ENCODE results near the gene KRTAP29-1. TPM values are rescaled to one million over a fixed set of nuclear protein-coding genes. Genes with fewer than 3 reads are reported as not detected.

Gene KRTAP29-1
- total RNA-seq, 1 experiment from 2014 or later, result not detected

GRCh38 chr17:41308251-41308917, 5.7 kb upstream of the KRTAP29-1 start:
- no peaks in the 10 kb centered on the region for H3K79me2 ChIP-seq (ENCODE audit: insufficient read depth, low read length)
- no peak overlapping the region for H2BK12ac ChIP-seq (ENCODE audit: insufficient read length, low read depth, low read length)
- H2AFZ ChIP-seq (ENCODE audit: low read length), result no peak overlapping the region
- no peaks in the 10 kb centered on the region for H3K4me1 ChIP-seq (ENCODE audit: insufficient read depth, low read length)
- Mint-ChIP-seq H3K27ac (peak overlapping the region in 2 of 3 experiments; percentile 5 to 12; a peak in 2 of 7 replicates), H3K4me3 (no peak overlapping the region), H3K36me3 (ENCODE audit: insufficient read depth in 1 of 3, low read depth in 3 of 3) (no peaks in the 10 kb centered on the region), H3K27me3 (ENCODE audit: low read depth) (peaks cover 15% of the 10 kb centered on the region), H3K9me3 (no peaks in the 10 kb centered on the region), H3K4me1 (no peaks in the 10 kb centered on the region)
- no peaks in the 10 kb centered on the region for H3K79me1 ChIP-seq (ENCODE audit: insufficient read depth, low read depth, low read length, poor library complexity, severe bottlenecking)
- H4K5ac ChIP-seq (ENCODE audit: insufficient read length, low read depth, low read length), result no peak overlapping the region
- H4K8ac ChIP-seq (replicated peaks; ENCODE audit: insufficient read length, low read depth, low read length), result no peak overlapping the region
- H2BK15ac ChIP-seq (ENCODE audit: low read depth, low read length), result no peak overlapping the region
- H2BK5ac ChIP-seq (ENCODE audit: insufficient read length, low read length), result no peak overlapping the region
- H3K23ac ChIP-seq (ENCODE audit: insufficient read length, low read depth, low read length), result no peak overlapping the region
- H3T11ph ChIP-seq (ENCODE audit: low read length), result no peak overlapping the region
- no peak overlapping the region for H3K4me2 ChIP-seq (ENCODE audit: insufficient read depth, insufficient read length, low read length)
- H3K18ac ChIP-seq (ENCODE audit: insufficient read length, low read depth, low read length), result no peak overlapping the region
- no peak overlapping the region for H4K91ac ChIP-seq (ENCODE audit: insufficient read length, low read depth, low read length)
- no peak overlapping the region for H3K4ac ChIP-seq (ENCODE audit: low read depth, low read length)
- H4K20me1 ChIP-seq (ENCODE audit: control insufficient read depth, insufficient read depth, insufficient read length), result no peaks in the 10 kb centered on the region
- DNase-seq, result no peak
- no peak overlapping the region for H2BK20ac ChIP-seq (ENCODE audit: low read depth, low read length, poor library complexity, severe bottlenecking)
- TF ChIP-seq, protein P1, sequence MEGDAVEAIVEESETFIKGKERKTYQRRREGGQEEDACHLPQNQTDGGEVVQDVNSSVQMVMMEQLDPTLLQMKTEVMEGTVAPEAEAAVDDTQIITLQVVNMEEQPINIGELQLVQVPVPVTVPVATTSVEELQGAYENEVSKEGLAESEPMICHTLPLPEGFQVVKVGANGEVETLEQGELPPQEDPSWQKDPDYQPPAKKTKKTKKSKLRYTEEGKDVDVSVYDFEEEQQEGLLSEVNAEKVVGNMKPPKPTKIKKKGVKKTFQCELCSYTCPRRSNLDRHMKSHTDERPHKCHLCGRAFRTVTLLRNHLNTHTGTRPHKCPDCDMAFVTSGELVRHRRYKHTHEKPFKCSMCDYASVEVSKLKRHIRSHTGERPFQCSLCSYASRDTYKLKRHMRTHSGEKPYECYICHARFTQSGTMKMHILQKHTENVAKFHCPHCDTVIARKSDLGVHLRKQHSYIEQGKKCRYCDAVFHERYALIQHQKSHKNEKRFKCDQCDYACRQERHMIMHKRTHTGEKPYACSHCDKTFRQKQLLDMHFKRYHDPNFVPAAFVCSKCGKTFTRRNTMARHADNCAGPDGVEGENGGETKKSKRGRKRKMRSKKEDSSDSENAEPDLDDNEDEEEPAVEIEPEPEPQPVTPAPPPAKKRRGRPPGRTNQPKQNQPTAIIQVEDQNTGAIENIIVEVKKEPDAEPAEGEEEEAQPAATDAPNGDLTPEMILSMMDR (conservative IDR thresholded peaks at IDR 0.05), result no peak
- no peaks in the 10 kb centered on the region for H3K27me3 ChIP-seq (ENCODE audit: insufficient read depth, low read length)
- no peak overlapping the region for H3K27ac ChIP-seq (ENCODE audit: insufficient read length, low read depth, low read length)
- no peak overlapping the region for H2AK5ac ChIP-seq (ENCODE audit: insufficient read length, low read length)
- H3K9me3 ChIP-seq (ENCODE audit: control insufficient read depth, low read depth, low read length), result no peaks in the 10 kb centered on the region
- no peaks in the 10 kb centered on the region for H3K23me2 ChIP-seq (ENCODE audit: insufficient read length, low read depth, low read length, poor library complexity, severe bottlenecking)
- H3K9ac ChIP-seq (ENCODE audit: extremely low read depth, insufficient read length, low read length), result no peak overlapping the region
- H2BK120ac ChIP-seq (ENCODE audit: low read depth, low read length, poor library complexity, severe bottlenecking), result no peak overlapping the region
- no peak overlapping the region for H3K56ac ChIP-seq (ENCODE audit: insufficient read length, low read depth, low read length)
- H3K14ac ChIP-seq (ENCODE audit: insufficient read depth, low read length), result peak overlapping the region; percentile 10; the same call in 1 of the 2 replicates
- no CpG with 5 or more reads among the region's 10 CpGs for WGBS (ENCODE audit: extremely low coverage, insufficient read length, low lambda C conversion rate)
